SH-SY5Y (cell line): ENCODE measurements around the gene KCNG3.

Experiments
- GATA2 ChIP-seq: IDR thresholded peaks from 2 replicates; pipeline ENCODE4 v1.6.1; 2011; ENCODE audit warnings: mild to moderate bottlenecking, low read depth, low read length
- GATA3 ChIP-seq: IDR thresholded peaks from 2 replicates; pipeline ENCODE4 v1.6.1; 2011; ENCODE audit warnings: low read depth, mild to moderate bottlenecking, low read length, moderate library complexity

- TF ChIP-seq GATA2 (no peak), GATA3 (no peak)
These were observed 44.4 kb downstream of the KCNG3 start for GRCh38 chr2:42449163-42450087.
